Thymus (tissue), 11 donors: ENCODE data around the gene CEP164. TPM values are rescaled to one million over a fixed set of nuclear protein-coding genes. Genes with fewer than 3 reads are reported as not detected.

Experiments used
- DNase-seq, 9 donors: peaks; one replicate each; pipeline ENCODE4 v3.0.0-alpha.2; 2013; ENCODE audit warnings: low spot score in 9 of 9, low read depth in 6 of 9, missing footprints in 1 of 9
- H3K27ac ChIP-seq, 2 donors: one replicate each; pipeline ENCODE4 v1.5.1; 2013; ENCODE audit warnings: control low read depth in 1 of 2, low read depth in 1 of 2, low read length in 1 of 2, mild to moderate bottlenecking in 1 of 2, moderate library complexity in 1 of 2
- H3K27me3 ChIP-seq, 2 donors: one replicate each; pipeline ENCODE4 v1.5.1; 2013; ENCODE audit warnings: low read length in 1 of 2; ENCODE audit not compliant: control insufficient read depth in 2 of 2, insufficient read depth in 1 of 2
- H3K36me3 ChIP-seq, 2 donors: one replicate each; pipeline ENCODE4 v1.5.1; 2013; ENCODE audit warnings: low read length in 1 of 2, mild to moderate bottlenecking in 1 of 2, moderate library complexity in 1 of 2; ENCODE audit not compliant: control insufficient read depth in 2 of 2, insufficient read depth in 2 of 2
- H3K4me1 ChIP-seq, 2 donors: one replicate each; pipeline ENCODE4 v1.5.1; 2013; ENCODE audit warnings: low read length in 2 of 2; ENCODE audit not compliant: control insufficient read depth in 2 of 2, insufficient read depth in 2 of 2
- H3K4me3 ChIP-seq, 2 donors: one replicate each; pipeline ENCODE4 v1.5.1; 2013; ENCODE audit warnings: low read length in 2 of 2, control low read depth in 1 of 2, mild to moderate bottlenecking in 1 of 2
- H3K9me3 ChIP-seq, 2 donors: one replicate each; pipeline ENCODE4 v1.5.1; 2013; ENCODE audit warnings: low read length in 1 of 2, mild to moderate bottlenecking in 1 of 2; ENCODE audit not compliant: control insufficient read depth in 2 of 2, insufficient read depth in 1 of 2
- WGBS: extraction: QIAGEN DNeasy Blood & Tissue Kit; methylation state at CpG from one replicate; pipeline ENCODE4 v1.1.7; 2013; 5-methylcytosine and 5-hydroxymethylcytosine counted together
- polyA plus RNA-seq: library from polyadenylated mRNA; stranded (reverse); fragments of 200-250 nt; gene quantifications from one replicate; pipeline ENCODE4 v1.2.3, GENCODE V29; 2013
- total RNA-seq: library from RNA; stranded (reverse); fragments of 120-200 nt; gene quantifications from one replicate; pipeline ENCODE4 v1.2.4, GENCODE V29; 2013
- donor health status: healthy.

Gene CEP164
- total and polyA plus RNA-seq, 2 donors = 12.0 to 24.8 TPM

DNA sequence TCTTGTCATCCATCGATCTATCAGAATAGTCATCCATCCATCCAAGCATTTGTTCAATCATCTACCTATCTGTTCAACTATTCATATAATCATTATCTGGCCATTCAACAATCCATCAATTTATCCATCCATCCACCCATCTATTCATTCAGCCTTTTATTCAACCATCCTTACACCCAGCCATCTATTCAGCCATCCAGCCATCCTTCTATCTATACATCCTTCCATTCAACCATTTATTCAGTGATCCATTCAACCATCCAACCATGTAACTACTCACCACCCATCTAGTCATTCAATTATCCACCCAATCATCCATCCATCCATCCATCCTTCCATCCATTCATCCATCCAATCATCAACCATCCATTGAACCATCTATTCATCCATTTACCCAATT lies 106.8 kb downstream of the CEP164 start:
- Histone ChIP-seq H3K9me3 (no peaks in the 10 kb centered on the region), H3K36me3 (no peaks in the 10 kb centered on the region), H3K27ac (no peak overlapping the region), H3K4me3 (no peak overlapping the region), H3K27me3 (peaks cover 0 to 5% of the 10 kb centered on the region in 2 donors), H3K4me1 (no peaks in the 10 kb centered on the region)
- WGBS = 97% methylated on average over 1 of the region's 1 CpG
- no peak for DNase-seq

DNA sequence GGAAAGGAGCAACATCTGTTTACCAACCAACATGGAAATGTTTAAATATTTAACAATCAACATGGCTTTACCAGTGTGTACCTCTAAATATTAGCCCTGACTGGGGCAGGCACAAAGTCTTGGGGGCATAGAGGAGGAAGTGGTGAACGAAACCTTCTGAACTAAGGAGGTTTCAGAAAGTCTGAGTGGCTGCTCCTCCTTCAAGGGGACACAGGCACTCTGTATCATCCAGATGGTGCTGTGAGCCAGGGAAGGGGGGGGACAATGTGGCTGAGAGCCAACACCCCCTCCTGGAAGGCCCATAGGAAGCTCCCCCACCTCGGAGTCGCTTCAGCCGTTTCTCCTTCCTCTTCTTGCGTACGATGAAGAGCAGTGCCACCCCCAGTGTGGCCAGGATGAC lies 107.7 kb downstream of the CEP164 start:
- Histone ChIP-seq H3K27ac (no peak overlapping the region), H3K4me3 (no peak overlapping the region), H3K27me3 (peaks cover 0 to 5% of the 10 kb centered on the region in 2 donors), H3K9me3 (no peaks in the 10 kb centered on the region), H3K4me1 (no peaks in the 10 kb centered on the region), H3K36me3 (no peaks in the 10 kb centered on the region)
- no peak for DNase-seq
- 18% methylated on average over 6 of the region's 6 CpGs for WGBS

DNA sequence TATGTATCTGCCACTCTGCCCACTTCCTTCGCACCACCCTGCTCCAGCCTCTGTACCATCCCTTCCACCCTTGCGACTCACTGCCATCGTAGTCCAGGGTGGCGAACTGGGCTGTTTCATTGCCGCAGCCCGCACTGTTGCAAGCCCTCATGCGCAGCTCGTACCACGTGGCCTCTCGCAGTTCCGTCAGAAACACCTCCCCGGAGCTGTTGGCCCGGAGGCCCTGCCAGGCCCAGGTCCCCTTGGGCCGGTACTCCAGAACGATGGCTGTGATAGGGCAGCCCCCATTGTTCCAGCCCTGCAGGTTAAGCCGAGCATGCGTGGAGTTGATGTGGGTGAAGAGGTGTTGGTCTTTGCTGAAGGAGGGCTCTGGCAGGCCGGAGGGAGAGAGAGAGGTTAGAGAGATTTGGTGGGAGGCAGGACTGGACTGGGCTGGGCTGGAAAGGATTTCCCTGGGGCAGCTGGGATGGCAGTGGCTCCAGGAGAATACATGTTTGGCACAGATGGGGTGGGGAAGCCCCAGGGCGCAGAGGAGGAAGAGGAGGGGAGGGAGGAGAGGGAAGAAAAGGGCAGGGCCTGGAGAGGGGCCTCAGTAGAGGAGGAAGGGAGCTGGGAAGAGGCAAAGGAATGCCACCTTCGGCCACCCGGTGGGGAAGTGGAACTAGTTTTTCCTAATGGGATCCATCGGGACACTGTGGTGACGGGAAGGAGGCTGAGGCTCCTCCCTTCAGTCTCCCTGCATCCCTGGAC lies 109.6 kb downstream of the CEP164 start:
- H3K27me3 ChIP-seq = peaks cover 0 to 5% of the 10 kb centered on the region in 2 donors
- H3K4me1 ChIP-seq = no peaks in the 10 kb centered on the region
- H3K9me3 ChIP-seq = no peaks in the 10 kb centered on the region
- no peaks in the 10 kb centered on the region for H3K36me3 ChIP-seq
- H3K4me3 ChIP-seq = no peak overlapping the region
- no peak overlapping the region for H3K27ac ChIP-seq
- WGBS = 95% methylated on average over 23 of the region's 23 CpGs
- DNase-seq = no peak

DNA sequence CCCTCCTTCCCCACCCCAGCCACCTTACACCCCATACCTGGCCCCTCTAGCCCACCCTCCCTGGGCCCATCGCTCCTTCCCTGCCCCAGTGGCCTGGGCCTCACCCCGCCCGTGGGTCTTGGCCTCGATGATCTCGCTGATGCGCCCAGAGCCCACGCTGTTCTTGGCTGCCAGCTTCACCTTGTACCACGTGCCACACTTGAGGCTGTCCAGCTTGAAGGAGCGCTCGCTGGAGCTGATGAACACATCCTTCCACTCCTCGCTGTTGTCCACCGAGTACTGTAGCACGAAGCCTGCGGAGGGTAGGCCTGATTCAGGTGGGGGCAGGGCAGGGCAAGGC lies 110.1 kb downstream of the CEP164 start:
- Histone ChIP-seq H3K4me1 (no peaks in the 10 kb centered on the region), H3K27me3 (peaks cover 0 to 10% of the 10 kb centered on the region in 2 donors), H3K4me3 (no peak overlapping the region), H3K9me3 (no peaks in the 10 kb centered on the region), H3K36me3 (no peaks in the 10 kb centered on the region), H3K27ac (no peak overlapping the region)
- no peak for DNase-seq
- 93% methylated on average over 14 of the region's 14 CpGs for WGBS

DNA sequence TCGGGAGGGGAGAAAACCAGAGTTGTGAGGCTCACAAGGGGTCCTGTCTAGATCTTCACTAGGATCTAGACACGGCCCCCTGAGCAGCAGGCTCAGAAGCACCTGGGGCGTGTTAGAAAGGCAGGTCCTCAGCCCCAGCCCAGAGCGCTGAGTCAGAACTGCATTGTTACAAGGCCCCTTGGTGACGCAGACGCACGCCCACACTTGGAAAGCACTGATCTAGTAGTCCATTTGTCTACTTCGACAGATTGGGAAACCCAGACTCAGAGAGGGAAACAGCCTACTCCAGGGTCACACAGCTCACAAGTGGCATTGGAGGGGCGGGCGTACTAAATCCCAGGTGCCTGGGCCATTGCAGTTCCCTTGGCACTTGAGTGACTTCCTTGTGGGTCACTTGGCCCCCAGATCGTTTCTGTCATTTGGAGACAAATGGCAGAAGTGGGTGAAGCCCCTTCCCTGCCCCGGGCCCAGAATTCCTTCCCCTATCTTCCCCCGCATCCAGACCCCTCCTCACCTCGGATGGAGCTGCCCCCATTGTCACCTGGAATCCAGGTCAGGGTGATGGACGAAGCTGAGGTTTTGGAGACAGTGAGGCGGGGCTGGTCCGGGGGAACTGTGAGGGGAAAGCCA lies 110.8 kb downstream of the CEP164 start:
- Histone ChIP-seq H3K9me3 (no peaks in the 10 kb centered on the region), H3K36me3 (no peaks in the 10 kb centered on the region), H3K27ac (no peak overlapping the region), H3K4me1 (no peaks in the 10 kb centered on the region), H3K4me3 (no peak overlapping the region), H3K27me3 (peaks cover 0 to 17% of the 10 kb centered on the region in 2 donors)
- DNase-seq = no peak
- WGBS = 93% methylated on average over 17 of the region's 17 CpGs

DNA sequence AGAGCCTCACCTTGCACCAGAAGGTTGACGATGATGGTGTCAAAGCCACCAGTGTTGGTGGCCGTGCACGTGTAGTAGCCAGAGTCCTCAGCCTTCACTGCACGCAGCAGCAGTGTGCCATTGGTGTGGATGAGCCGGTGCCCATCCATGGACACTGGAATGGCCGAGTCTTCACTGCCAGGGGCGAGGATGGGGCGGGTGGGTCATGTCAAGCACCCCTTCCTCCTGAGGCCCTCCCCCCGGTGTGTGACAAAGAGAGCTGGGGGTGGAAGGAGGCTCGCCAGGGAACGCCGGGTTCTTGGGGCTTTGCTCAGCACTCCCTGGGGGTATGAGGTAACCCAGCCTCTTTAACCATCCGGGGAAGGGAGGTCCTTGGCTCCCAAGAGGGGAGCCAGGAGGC lies 111.6 kb downstream of the CEP164 start:
- 97% methylated on average over 13 of the region's 13 CpGs for WGBS
- Histone ChIP-seq H3K27me3 (peaks cover 0 to 25% of the 10 kb centered on the region in 2 donors), H3K4me3 (no peak overlapping the region), H3K36me3 (no peaks in the 10 kb centered on the region), H3K4me1 (no peaks in the 10 kb centered on the region), H3K27ac (no peak overlapping the region), H3K9me3 (no peaks in the 10 kb centered on the region)
- DNase-seq = no peak

DNA sequence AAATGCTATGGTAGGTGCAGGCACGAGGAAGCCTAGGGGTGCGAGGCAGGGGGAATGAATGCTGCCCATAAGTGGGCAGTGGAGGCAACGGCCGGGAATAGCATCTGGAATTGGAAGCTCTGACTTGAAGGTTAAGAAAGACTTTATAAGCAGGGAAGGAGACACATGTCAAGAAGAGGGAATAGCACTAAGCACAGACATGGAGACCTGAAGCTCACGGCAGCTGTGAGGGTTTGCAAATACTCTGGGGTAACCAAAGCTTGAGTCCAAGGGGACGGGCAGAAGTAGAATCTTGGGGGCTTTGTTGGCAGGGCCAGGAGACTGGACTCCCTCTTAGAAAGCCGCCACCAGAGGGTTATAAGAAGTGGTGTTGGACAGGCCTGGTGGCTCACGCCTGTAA lies 112.6 kb downstream of the CEP164 start:
- H3K27me3 ChIP-seq = peaks cover 0 to 34% of the 10 kb centered on the region in 2 donors
- H3K27ac ChIP-seq = no peak overlapping the region
- H3K9me3 ChIP-seq = no peaks in the 10 kb centered on the region
- no peak overlapping the region for H3K4me3 ChIP-seq
- no peak for DNase-seq
- whole genome bisulfite sequencing = 96% methylated on average over 8 of the region's 8 CpGs
- no peaks in the 10 kb centered on the region for H3K4me1 ChIP-seq
- H3K36me3 ChIP-seq = no peaks in the 10 kb centered on the region

DNA sequence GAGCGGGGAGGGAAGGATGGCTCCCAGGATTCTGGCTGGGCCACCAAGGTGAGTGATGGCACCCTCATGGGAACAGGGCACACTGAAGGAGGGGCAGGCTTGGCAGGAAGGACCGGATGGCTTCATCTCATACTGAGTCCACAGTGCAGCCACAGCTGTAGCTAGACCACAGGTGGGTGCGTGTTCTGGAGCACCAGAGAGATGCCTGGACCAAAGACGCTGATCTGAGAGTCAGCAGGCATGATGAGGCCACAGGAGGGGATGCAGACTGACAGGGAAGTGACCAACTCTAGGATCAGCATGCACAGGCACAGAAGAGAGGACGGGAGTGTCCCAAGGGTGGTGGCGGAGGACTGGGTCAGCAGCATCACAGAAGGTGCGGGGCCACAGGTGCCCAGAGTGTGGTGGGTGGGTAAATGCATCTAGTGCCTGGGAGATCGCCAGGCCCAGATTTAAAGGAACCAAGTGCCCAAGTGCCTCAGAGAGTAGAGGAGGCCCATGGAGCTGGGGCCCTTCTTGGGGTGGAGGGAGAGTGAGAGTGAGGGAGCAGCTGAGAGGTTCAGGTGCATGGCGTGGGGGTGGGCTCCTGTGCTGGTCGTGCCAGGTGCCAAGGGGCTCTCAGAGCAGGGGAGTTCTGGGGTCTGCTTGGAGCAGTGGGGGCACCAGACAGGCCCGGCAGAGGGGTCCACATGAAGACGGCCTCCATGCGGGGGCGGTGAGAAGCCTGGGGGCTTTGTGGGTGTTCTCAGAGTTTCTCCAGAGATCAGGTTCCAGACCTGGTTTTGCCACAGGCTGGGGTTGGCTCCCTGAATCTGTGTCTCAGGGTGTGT lies 113.7 kb downstream of the CEP164 start:
- WGBS = 95% methylated on average over 14 of the region's 14 CpGs
- H3K9me3 ChIP-seq = no peaks in the 10 kb centered on the region
- no peak overlapping the region for H3K27ac ChIP-seq
- H3K4me3 ChIP-seq = no peak overlapping the region
- peaks cover 0 to 30% of the 10 kb centered on the region in 2 donors for H3K27me3 ChIP-seq
- DNase-seq = no peak
- no peaks in the 10 kb centered on the region for H3K36me3 ChIP-seq
- H3K4me1 ChIP-seq = no peaks in the 10 kb centered on the region
